HepG2 (cell line): ENCODE measurements around the gene PACS1.

Source experiments
- SIN3A ChIP-seq: IDR thresholded peaks from 2 replicates; pipeline ENCODE4 v1.6.1; 2011; ENCODE audit warnings: low read depth, mild to moderate bottlenecking, control low read depth, low read length, borderline replicate concordance
- SYNCRIP ChIP-seq: fragments of 200-400 bp; formaldehyde crosslinking; IDR thresholded peaks from 2 replicates; pipeline ENCODE4 v1.6.1; 2018; ENCODE audit warnings: mild to moderate bottlenecking, low read depth, low read length; ENCODE audit not compliant: insufficient read depth
- ZFAT ChIP-seq: sonication (generic); formaldehyde crosslinking; conservative IDR thresholded peaks from 2 replicates; pipeline ENCODE4 v1.8.1; 2023; ENCODE audit warnings: missing genetic modification reagents, inconsistent platforms
- TF ChIP-seq, protein P1 (sequence below): sonication (generic); formaldehyde crosslinking; IDR thresholded peaks from 2 replicates; pipeline ENCODE4 v1.8.1; 2022; ENCODE audit warnings: low read depth, mild to moderate bottlenecking, missing genetic modification reagents

DNA sequence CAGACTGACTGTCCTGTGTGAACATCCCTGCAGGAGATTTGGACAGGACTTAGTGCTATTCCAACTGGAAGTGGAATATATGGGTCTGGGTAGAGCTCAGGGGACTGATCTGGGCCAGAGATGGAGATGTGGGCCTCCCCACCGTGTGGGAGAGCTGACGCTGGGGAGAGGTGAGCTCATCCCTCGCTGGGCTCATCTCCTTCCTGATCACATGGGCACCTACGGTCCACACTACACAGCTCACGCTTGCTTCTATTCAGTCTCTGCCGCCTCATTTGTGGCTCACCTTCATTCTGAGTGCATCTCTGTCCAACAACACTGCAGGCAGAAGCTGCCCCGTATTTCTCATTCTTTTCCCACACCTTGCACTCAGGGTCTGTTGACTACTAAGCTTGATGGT lies 181.7 kb downstream of the PACS1 start:
- no peak for TF ChIP-seq ZFAT (CRISPR knock-in tag)
- TF ChIP-seq SIN3A, result no peak
- TF ChIP-seq SYNCRIP, result no peak
- TF ChIP-seq, protein P1, sequence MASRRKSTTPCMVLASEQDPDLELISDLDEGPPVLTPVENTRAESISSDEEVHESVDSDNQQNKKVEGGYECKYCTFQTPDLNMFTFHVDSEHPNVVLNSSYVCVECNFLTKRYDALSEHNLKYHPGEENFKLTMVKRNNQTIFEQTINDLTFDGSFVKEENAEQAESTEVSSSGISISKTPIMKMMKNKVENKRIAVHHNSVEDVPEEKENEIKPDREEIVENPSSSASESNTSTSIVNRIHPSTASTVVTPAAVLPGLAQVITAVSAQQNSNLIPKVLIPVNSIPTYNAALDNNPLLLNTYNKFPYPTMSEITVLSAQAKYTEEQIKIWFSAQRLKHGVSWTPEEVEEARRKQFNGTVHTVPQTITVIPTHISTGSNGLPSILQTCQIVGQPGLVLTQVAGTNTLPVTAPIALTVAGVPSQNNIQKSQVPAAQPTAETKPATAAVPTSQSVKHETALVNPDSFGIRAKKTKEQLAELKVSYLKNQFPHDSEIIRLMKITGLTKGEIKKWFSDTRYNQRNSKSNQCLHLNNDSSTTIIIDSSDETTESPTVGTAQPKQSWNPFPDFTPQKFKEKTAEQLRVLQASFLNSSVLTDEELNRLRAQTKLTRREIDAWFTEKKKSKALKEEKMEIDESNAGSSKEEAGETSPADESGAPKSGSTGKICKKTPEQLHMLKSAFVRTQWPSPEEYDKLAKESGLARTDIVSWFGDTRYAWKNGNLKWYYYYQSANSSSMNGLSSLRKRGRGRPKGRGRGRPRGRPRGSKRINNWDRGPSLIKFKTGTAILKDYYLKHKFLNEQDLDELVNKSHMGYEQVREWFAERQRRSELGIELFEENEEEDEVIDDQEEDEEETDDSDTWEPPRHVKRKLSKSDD, result no peak
